ENCODE data around the gene PRKCH. TPM values are rescaled to one million over a fixed set of nuclear protein-coding genes. Genes with fewer than 3 reads are reported as not detected.

The PRKCH gene
- polyA plus RNA-seq, 2 of the 4 experiments (the other 2 are of a cell fraction), result 10.0 to 10.2 TPM

DNA sequence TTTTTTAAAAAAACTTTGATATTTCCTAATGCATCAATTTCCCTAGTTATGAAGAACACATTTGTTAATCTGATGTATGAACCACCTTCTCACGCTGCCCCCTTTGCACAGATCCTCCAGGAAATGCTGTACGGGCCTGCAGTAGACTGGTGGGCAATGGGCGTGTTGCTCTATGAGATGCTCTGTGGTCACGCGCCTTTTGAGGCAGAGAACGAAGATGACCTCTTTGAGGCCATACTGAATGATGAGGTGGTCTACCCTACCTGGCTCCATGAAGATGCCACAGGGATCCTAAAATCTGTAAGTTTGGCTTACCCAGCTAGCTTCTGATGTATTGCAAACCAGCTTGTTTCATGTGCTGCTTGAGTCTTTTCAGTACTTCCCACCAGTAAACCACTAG lies 208.9 kb downstream of the PRKCH start:
- Histone ChIP-seq H3K4me1 (peaks cover 83% of the 10 kb centered on the region), H3K4me3 (no peak overlapping the region), H3K27ac (peak overlapping the region; percentile 82 to 99; a peak in 5 of 6 replicates), H3K4me2 (no peak overlapping the region), H3K9me3 (no peaks in the 10 kb centered on the region)
- TF ChIP-seq TFCP2L1 (CRISPR knock-in tag; IDR thresholded peaks at IDR 0.05) (no peak), TP53 (CRISPR knock-in tag; IDR thresholded peaks at IDR 0.05) (no peak), FOXS1 (CRISPR knock-in tag; IDR thresholded peaks at IDR 0.05) (no peak), ZC3H11A (IDR thresholded peaks at IDR 0.05) (no peak), CBX8 (IDR thresholded peaks at IDR 0.05) (no peak), JUN (IDR thresholded peaks at IDR 0.05) (no peak), NPAS2 (CRISPR knock-in tag; IDR thresholded peaks at IDR 0.05; ENCODE audit: borderline replicate concordance) (no peak), RAD21 (conservative IDR thresholded peaks at IDR 0.05 in 1 of 2, IDR thresholded peaks at IDR 0.05 in 1 of 2) (no peak), POLR2AphosphoS2 (conservative IDR thresholded peaks at IDR 0.05; ENCODE audit: low read length) (no peak), FOSL2 (IDR thresholded peaks at IDR 0.05) (no peak), FOSL2 (CRISPR knock-in tag; IDR thresholded peaks at IDR 0.05) (no peak), MAZ (IDR thresholded peaks at IDR 0.05; ENCODE audit: borderline replicate concordance, low read depth, low read length) (no peak), RFX5 (IDR thresholded peaks at IDR 0.05) (no peak)
- TF ChIP-seq, protein P1, sequence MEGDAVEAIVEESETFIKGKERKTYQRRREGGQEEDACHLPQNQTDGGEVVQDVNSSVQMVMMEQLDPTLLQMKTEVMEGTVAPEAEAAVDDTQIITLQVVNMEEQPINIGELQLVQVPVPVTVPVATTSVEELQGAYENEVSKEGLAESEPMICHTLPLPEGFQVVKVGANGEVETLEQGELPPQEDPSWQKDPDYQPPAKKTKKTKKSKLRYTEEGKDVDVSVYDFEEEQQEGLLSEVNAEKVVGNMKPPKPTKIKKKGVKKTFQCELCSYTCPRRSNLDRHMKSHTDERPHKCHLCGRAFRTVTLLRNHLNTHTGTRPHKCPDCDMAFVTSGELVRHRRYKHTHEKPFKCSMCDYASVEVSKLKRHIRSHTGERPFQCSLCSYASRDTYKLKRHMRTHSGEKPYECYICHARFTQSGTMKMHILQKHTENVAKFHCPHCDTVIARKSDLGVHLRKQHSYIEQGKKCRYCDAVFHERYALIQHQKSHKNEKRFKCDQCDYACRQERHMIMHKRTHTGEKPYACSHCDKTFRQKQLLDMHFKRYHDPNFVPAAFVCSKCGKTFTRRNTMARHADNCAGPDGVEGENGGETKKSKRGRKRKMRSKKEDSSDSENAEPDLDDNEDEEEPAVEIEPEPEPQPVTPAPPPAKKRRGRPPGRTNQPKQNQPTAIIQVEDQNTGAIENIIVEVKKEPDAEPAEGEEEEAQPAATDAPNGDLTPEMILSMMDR (IDR thresholded peaks at IDR 0.05), result no peak
- TF ChIP-seq, protein P2, sequence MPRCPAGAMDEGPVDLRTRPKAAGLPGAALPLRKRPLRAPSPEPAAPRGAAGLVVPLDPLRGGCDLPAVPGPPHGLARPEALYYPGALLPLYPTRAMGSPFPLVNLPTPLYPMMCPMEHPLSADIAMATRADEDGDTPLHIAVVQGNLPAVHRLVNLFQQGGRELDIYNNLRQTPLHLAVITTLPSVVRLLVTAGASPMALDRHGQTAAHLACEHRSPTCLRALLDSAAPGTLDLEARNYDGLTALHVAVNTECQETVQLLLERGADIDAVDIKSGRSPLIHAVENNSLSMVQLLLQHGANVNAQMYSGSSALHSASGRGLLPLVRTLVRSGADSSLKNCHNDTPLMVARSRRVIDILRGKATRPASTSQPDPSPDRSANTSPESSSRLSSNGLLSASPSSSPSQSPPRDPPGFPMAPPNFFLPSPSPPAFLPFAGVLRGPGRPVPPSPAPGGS (IDR thresholded peaks at IDR 0.05), result no peak
- TF ChIP-seq, protein P3, sequence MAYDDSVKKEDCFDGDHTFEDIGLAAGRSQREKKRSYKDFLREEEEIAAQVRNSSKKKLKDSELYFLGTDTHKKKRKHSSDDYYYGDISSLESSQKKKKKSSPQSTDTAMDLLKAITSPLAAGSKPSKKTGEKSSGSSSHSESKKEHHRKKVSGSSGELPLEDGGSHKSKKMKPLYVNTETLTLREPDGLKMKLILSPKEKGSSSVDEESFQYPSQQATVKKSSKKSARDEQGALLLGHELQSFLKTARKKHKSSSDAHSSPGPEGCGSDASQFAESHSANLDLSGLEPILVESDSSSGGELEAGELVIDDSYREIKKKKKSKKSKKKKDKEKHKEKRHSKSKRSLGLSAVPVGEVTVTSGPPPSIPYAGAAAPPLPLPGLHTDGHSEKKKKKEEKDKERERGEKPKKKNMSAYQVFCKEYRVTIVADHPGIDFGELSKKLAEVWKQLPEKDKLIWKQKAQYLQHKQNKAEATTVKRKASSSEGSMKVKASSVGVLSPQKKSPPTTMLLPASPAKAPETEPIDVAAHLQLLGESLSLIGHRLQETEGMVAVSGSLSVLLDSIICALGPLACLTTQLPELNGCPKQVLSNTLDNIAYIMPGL (CRISPR knock-in tag; IDR thresholded peaks at IDR 0.05; ENCODE audit: borderline replicate concordance), result no peak
- TF ChIP-seq, protein P4, sequence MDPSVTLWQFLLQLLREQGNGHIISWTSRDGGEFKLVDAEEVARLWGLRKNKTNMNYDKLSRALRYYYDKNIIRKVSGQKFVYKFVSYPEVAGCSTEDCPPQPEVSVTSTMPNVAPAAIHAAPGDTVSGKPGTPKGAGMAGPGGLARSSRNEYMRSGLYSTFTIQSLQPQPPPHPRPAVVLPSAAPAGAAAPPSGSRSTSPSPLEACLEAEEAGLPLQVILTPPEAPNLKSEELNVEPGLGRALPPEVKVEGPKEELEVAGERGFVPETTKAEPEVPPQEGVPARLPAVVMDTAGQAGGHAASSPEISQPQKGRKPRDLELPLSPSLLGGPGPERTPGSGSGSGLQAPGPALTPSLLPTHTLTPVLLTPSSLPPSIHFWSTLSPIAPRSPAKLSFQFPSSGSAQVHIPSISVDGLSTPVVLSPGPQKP (IDR thresholded peaks at IDR 0.05; ENCODE audit: low read depth, low read length), result no peak
- TF ChIP-seq, protein P5, sequence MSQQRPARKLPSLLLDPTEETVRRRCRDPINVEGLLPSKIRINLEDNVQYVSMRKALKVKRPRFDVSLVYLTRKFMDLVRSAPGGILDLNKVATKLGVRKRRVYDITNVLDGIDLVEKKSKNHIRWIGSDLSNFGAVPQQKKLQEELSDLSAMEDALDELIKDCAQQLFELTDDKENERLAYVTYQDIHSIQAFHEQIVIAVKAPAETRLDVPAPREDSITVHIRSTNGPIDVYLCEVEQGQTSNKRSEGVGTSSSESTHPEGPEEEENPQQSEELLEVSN (IDR thresholded peaks at IDR 0.05; ENCODE audit: borderline replicate concordance, low read depth), result no peak
- ChIA-PET POLR2A (no interaction called here), CTCF (no interaction called here)
- DNase-seq (ENCODE audit: low read depth in 1 of 2, low spot score in 1 of 2), result no peak
- WGBS (ENCODE audit: missing lambda C conversion rate), result 91% methylated on average over 6 of the region's 6 CpGs
- no peak for ATAC-seq
- FAIRE-seq, result no peak

DNA sequence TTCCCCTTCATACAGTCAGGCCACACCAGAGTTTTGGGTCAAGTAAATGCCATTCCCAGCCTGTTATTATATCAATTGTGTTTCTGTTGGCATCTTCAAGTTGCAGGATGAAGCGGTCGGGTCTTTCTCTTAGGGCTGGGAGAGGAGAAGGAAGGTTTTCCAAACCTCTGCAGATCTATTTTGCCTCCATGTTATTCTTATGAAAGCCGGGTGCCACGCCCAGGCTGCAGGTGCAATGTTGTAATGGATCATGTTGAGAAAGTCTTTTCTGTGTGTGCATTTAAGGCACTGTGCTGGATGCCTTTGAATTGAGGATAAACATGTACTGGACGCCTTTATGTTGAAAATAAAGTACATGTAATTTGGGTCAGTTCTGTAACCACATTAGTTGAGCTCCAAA lies 209.5 kb downstream of the PRKCH start:
- Histone ChIP-seq H3K4me2 (peak overlapping the region; percentile 20; the same call in 1 of the 3 replicates), H3K4me3 (no peak overlapping the region), H3K9me3 (no peaks in the 10 kb centered on the region), H3K4me1 (peaks cover 83% of the 10 kb centered on the region), H3K27ac (peak overlapping the region; percentile 82 to 99)
- ChIA-PET CTCF (interaction anchor here (0.6 to 1.4 kb wide), 3 partner anchors 11 to 70 kb away, joined by 3 read pairs; no protein-coding TSS in a partner anchor), POLR2A (no interaction called here)
- ATAC-seq (no peak), FAIRE-seq (no peak), DNase-seq (ENCODE audit: low read depth in 1 of 2, low spot score in 1 of 2) (no peak)
- 76% methylated on average over 5 of the region's 5 CpGs for WGBS (ENCODE audit: missing lambda C conversion rate)
- TF ChIP-seq EHF (CRISPR knock-in tag; IDR thresholded peaks at IDR 0.05) (no peak), FOSL2 (IDR thresholded peaks at IDR 0.05) (no peak), FOSL2 (CRISPR knock-in tag; IDR thresholded peaks at IDR 0.05) (no peak), ZC3H11A (IDR thresholded peaks at IDR 0.05) (no peak), HDAC2 (IDR thresholded peaks at IDR 0.05) (no peak)
- TF ChIP-seq, protein P4 (IDR thresholded peaks at IDR 0.05; ENCODE audit: low read depth, low read length), result no peak

All from A549 (cell line).